ENCODE measurements around the gene ZNF217.
A peak's percentile ranks its signal among the peaks of the same experiment; 100 is the strongest.
"Not testable (repeated sequence)": the region's sequence is repeated elsewhere in the genome, so short reads cannot be mapped to it uniquely, and the experiment has no call there.

The ZNF217 gene

DNA sequence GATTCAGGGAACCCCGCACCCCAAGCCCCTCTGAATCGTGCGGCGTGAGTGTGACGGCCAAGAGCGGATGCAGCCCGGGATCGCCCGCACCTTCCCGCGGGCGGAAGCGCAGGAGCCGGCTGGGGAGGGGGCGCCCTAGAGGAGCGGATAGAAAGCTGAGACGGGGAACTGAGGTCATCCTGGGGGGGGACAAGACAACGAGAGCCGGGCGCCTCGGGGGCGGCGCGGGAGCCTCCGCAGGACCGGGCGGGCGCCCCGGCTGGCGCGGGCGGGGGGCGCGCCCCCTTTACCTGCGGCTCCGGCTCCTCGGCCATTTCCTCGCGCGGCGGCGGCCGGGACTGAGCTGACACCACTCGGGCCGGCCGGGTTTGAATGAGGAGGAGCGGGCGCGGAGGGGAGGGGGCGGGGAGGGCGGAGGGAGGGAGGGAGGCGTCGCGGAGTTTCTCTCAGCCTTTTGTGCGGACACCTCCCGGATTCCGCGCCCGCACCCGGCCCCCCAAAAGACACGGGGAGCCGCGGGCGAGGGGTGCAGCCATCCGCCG is at the start of gene ZNF217:
Gene ZNF217 (minus strand): TSS at position 374 of the 542 bp plus-strand sequence. CDS start 11,013 bp downstream, outside the sequence.
- H3K4me3 ChIP-seq (ENCODE audit: low read depth, low read length) = peak within 1 kb of the TSS; percentile 77

GRCh38 chr20:53643031-53643832 is 49.6 kb upstream of the ZNF217 start:
- no peak overlapping the region for H3K4me3 ChIP-seq (ENCODE audit: low read depth, low read length)
- no peak for TF ChIP-seq CTCF (IDR thresholded peaks at IDR 0.05; ENCODE audit: borderline replicate concordance, insufficient read depth, low read depth, low read length)

DNA sequence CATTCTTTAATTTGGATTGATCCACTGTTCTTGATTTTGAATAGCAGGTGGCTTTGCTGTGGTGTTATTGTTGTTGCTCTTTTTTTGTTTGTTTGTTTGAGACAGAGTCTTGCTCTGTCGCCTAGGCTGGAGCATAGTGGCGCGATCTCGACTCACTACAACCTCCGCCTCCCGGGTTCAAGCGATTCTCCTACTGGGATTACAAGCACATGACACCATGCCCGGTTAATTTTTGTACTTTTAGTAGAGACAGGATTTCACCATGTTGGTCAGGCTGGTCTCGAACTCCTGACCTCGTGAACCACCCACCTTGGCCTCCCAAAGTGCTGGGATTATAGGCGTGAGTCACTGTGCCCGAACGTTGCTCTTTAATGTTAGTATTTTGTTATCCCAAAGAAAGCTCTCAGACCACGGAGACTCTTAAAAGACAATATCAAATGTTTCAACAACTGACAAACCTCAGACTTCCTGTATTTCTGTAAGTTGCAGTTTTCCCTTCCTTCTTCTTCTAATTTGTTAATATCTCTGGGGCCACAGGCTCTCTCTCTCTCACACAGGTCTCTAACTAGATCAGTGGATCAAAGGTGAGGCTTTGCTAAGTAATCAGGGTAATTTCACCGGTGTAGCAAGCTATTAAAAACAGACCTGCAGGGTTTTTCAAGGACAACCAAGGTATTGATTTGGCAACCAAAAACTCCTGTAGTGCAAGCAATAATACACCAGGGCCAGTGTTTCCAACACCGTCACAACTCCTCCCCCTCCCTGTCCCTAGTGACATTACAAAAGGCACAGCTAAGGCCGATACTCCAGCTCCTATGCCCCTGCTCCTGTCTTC is 48.8 kb upstream of the ZNF217 start:
- H3K4me3 ChIP-seq (ENCODE audit: low read depth, low read length) = no peak overlapping the region
- no peak for TF ChIP-seq CTCF (IDR thresholded peaks at IDR 0.05; ENCODE audit: borderline replicate concordance, insufficient read depth, low read depth, low read length)

DNA sequence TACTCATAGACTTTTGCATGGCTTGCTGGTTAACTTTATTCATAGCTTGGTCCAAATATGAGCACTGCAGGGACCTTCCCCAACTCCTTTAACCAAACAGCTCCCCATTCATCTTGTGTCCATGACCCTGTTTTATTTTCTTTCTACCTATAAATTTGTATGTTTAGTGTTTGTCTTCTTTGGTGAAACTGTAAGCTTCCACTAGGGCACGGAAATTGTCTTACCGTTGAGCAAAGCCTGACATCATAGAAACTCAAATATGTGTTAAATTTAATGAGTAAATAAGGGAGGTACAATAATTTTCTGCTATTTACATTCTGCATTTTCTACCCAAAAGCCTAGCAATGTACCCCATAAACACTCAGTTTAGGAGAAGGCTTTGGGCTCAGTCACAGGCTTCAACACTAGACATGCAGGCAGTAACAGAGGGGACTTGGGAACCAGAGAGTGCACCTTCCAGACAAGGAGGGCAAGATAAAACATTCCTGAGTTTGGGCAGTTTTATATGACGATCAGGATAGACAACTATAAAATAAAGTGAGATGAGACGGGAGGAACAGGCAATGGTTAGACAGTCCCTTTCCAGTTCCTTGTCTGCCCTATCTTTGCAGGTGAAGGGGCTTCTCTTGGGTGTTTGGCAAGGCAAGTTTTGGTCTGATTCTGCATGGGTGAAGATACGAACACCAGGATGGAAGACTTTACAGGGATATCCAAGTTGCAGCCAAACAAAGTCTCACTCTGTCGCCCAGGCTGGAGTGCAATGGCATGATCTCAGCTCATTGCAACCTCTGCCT is 46.2 kb upstream of the ZNF217 start:
- TF ChIP-seq CTCF (IDR thresholded peaks at IDR 0.05; ENCODE audit: borderline replicate concordance, insufficient read depth, low read depth, low read length) = no peak
- H3K4me3 ChIP-seq (ENCODE audit: low read depth, low read length) = no peak overlapping the region

DNA sequence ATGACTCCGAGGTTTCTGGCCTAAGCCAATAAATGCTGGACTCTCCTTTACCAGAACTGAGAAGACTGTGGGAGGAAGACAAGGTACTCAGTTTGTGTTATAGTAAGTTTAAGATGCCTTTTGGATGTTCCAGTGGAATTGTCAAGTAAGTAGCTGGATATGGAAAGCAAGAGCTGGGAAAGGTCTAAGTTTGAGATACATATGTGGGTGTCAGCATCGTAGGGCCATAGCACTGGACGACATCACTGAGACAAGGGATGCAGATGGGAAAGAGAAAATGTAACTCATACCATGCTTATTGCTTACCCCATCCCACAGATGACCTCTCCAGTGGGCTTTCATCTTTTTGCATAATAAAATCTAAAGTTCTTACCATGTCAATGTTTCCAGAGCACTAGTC is 45.5 kb upstream of the ZNF217 start:
- TF ChIP-seq CTCF (IDR thresholded peaks at IDR 0.05; ENCODE audit: borderline replicate concordance, insufficient read depth, low read depth, low read length) = no peak
- H3K4me3 ChIP-seq (ENCODE audit: low read depth, low read length) = no peak overlapping the region

GRCh38 chr20:53637310-53637709 is 43.7 kb upstream of the ZNF217 start:
- not testable (repeated sequence) for H3K4me3 ChIP-seq (ENCODE audit: low read depth, low read length)

DNA sequence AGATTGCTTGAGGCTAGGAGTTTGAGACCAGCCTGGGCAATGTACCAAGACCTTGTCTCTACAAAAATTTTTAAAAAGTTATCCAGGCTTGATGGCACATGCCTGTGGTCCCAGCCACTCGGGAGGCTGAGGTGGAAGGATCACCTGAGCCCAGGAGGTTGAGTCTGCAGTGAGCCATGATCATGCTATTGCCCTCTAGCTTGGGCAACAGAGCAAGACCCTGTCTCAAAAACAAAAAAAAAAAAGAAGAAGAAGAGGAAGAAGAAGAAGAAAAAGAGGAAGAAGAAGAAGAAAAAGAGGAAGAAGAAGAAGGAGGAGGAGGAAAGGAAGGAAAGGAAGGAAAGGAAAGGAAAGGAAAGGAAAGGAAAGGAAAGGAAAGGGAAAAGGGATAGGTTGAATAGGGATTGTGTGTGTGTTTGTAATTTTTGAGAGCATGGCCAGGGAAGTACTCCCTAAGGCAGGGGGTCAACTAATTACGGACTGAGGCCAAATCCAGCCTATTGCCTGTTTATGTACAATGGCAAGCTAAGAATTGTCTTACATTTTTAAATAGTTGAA is 43.0 kb upstream of the ZNF217 start:
- TF ChIP-seq CTCF (IDR thresholded peaks at IDR 0.05; ENCODE audit: borderline replicate concordance, insufficient read depth, low read depth, low read length) = no peak
- no peak overlapping the region for H3K4me3 ChIP-seq (ENCODE audit: low read depth, low read length)
